Measurements from ENCODE around the gene RND2.

DNA sequence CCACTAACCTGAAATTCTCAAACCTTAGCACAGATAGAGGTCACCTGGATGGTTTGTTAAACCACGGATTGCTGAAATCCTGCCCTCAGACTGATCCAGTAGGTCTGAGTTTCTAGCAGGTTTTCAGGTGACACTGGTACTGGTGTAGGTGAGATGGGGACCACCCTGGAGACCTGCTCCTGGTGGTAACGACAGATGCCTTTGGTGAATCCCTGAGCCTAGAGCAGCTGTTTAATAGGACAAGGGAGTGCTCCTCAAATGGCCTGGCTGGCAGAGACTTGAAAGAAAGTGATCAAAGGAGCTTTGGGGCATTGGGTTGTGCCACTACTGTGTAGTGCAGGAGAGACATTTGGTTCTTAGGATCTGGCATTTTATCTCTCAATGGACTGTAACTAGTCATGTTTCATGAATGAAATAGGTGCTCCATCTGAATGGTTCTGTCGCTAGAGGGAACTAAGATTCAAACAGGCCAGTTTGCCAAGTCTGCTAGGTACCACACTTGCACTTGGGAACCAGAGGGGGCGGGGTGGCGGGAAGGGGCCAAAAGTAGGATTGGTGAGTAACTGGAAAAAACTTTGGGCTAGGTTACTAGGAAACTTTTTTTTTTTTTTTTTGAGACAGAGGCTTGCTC, 21.4 kb upstream of the RND2 start:
- TF ChIP-seq, protein P1, sequence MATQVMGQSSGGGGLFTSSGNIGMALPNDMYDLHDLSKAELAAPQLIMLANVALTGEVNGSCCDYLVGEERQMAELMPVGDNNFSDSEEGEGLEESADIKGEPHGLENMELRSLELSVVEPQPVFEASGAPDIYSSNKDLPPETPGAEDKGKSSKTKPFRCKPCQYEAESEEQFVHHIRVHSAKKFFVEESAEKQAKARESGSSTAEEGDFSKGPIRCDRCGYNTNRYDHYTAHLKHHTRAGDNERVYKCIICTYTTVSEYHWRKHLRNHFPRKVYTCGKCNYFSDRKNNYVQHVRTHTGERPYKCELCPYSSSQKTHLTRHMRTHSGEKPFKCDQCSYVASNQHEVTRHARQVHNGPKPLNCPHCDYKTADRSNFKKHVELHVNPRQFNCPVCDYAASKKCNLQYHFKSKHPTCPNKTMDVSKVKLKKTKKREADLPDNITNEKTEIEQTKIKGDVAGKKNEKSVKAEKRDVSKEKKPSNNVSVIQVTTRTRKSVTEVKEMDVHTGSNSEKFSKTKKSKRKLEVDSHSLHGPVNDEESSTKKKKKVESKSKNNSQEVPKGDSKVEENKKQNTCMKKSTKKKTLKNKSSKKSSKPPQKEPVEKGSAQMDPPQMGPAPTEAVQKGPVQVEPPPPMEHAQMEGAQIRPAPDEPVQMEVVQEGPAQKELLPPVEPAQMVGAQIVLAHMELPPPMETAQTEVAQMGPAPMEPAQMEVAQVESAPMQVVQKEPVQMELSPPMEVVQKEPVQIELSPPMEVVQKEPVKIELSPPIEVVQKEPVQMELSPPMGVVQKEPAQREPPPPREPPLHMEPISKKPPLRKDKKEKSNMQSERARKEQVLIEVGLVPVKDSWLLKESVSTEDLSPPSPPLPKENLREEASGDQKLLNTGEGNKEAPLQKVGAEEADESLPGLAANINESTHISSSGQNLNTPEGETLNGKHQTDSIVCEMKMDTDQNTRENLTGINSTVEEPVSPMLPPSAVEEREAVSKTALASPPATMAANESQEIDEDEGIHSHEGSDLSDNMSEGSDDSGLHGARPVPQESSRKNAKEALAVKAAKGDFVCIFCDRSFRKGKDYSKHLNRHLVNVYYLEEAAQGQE (IDR thresholded peaks at IDR 0.05; ENCODE audit: insufficient read depth in 1 of 2, low read depth in 2 of 2, low read length in 2 of 2): no peak
- TF ChIP-seq SIN3A (IDR thresholded peaks at IDR 0.05; ENCODE audit: borderline replicate concordance, insufficient read depth, low read length) (no peak; the same call in 1 of the 2 replicates), TAF1 (IDR thresholded peaks at IDR 0.05; ENCODE audit: borderline replicate concordance, insufficient read depth, low read length) (no peak)
